GM12864 (cell line): Measurements from ENCODE around the gene DARS1.

Source experiments
- DNase-seq: peaks from one replicate; pipeline ENCODE4 v3.0.0-alpha.2; 2011; ENCODE audit warnings: low read depth
- H3K4me3 ChIP-seq: 2 replicates; pipeline ENCODE4 v1.5.1; 2011; ENCODE audit warnings: mild to moderate bottlenecking, low read depth, low read length, control low read depth
- TF ChIP-seq, protein P1 (sequence below): IDR thresholded peaks from 2 replicates; pipeline ENCODE4 v1.5.1; 2011; ENCODE audit warnings: low read depth, mild to moderate bottlenecking, moderate library complexity, low read length, control low read depth, inconsistent platforms; ENCODE audit errors: missing control alignments

DARS1 gene

DNA sequence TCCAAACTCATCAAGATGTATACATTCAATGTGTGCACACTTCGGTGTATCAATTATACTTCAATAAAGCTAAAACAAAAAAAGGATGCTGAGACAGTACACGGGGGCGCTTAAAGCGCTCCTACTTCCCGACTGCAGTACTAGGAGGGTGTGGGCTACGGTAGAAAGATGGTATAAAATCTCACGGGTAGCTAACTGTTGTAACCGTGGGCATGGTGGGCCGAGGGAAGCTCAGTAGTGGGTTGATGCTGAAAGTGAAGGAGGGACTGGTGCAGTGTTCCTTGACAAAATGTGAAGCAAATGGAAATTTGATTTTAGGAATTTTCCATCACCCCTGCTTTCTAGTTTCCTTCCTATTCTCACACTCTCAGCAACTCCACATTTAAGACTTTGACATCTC is 42.6 kb upstream of the DARS1 start:
- no peak for DNase-seq
- no peak overlapping the region for H3K4me3 ChIP-seq
- TF ChIP-seq, protein P1, sequence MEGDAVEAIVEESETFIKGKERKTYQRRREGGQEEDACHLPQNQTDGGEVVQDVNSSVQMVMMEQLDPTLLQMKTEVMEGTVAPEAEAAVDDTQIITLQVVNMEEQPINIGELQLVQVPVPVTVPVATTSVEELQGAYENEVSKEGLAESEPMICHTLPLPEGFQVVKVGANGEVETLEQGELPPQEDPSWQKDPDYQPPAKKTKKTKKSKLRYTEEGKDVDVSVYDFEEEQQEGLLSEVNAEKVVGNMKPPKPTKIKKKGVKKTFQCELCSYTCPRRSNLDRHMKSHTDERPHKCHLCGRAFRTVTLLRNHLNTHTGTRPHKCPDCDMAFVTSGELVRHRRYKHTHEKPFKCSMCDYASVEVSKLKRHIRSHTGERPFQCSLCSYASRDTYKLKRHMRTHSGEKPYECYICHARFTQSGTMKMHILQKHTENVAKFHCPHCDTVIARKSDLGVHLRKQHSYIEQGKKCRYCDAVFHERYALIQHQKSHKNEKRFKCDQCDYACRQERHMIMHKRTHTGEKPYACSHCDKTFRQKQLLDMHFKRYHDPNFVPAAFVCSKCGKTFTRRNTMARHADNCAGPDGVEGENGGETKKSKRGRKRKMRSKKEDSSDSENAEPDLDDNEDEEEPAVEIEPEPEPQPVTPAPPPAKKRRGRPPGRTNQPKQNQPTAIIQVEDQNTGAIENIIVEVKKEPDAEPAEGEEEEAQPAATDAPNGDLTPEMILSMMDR, result no peak

DNA sequence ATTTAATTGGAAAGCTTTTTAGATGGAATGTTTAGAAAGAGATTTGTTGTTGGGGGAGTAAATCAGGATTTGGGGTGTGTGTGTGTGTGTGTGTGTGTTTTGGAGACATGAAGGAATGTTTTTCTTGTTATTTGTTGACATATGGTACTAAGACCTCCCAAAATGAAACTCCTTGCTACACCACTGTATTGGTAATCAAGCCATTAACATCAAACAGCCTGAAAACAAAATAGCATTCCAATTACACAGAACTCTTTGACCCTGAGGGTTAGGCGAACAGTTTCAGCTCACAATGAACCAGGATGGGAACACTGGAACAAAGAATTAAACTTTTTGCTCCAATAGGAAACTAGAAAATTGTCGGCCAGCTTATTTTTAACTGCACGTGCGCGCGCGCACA is 41.7 kb upstream of the DARS1 start:
- TF ChIP-seq, protein P1, result no peak
- DNase-seq, result no peak
- no peak overlapping the region for H3K4me3 ChIP-seq

DNA sequence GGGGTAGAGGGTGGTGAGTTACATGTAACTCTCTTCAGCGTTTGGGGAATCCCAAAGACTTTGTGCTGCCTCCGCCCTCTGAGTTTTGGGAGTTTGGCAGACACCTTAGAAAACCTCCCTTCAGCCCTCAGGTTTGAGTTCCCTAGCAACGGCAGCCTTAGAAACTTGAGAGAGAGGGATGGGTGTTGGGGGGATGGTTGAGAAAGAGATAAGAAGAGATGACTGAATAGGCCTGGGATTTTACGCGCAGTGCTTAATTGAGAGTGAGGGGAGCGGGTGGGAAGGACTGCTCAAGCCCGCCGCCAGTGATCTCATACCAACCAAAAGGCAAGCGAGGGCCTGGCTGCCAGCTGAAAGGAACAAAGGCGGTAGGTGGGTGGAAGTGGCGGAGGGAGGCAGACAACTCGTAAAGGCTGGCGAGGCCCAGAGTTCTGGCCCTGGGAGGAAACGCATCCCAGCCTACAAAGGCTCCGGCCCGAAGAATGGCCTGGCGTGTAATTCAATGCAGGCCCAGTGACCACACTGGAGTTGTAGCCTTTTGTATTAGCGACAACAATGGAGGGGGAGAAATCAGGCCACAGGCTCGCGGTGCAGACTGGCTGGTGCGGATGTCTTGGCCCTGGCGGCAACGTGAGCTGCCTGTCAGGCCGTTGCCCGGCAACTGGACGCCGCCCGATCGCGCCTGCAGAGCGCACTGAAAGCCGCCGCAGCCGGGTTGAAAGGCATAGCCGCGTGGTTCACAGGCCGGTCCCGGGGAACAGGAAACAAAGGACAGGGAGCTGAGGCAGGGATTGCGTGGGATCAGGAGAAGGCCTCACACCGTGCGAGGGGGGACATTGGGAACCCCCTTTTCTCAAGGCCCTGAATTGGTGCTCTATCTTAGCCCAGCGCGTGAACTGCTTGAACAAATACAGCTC is 39.9 kb upstream of the DARS1 start:
- H3K4me3 ChIP-seq, result no peak overlapping the region
- no peak for DNase-seq
- TF ChIP-seq, protein P1, result no peak

DNA sequence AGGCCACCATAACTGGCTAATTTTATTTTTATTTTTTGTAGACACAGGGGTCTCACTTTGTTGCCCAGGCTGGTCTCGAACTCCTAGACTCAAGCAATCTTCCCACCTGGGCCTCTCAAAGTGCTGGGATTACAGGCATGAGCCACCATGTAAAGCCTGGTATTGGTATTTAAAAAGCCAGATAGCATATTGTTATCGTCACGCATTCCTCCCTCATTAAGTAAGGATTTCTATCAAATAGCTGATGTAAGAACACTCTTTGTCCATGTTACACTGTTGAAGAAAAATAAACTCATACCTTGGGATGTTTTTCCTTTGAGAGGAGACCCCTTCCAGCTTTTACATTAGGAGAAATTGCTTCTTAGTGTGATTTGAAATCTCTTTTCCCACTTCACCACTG is 39.2 kb upstream of the DARS1 start:
- no peak overlapping the region for H3K4me3 ChIP-seq
- no peak for DNase-seq
- TF ChIP-seq, protein P1, result no peak

DNA sequence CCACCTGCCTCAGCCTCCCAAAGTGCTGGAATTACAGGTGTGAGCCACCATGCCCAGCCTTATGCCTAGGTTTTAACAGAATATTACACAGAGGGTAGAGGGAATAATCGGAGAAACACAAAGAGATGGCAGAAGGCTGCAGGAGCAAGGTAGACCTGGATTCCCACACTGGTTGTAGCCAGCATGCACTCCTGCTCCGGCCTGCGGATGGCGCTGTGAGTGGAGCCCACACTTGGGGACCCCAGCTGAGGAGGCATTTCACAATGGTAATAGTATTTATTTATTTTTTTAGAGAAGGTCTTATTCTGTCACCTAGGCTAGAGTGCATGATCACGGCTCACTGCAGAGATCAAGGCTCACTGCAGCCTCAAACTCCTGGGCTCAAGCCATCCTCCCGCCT is 38.8 kb upstream of the DARS1 start:
- H3K4me3 ChIP-seq, result no peak overlapping the region
- DNase-seq, result no peak
- TF ChIP-seq, protein P1, result no peak

DNA sequence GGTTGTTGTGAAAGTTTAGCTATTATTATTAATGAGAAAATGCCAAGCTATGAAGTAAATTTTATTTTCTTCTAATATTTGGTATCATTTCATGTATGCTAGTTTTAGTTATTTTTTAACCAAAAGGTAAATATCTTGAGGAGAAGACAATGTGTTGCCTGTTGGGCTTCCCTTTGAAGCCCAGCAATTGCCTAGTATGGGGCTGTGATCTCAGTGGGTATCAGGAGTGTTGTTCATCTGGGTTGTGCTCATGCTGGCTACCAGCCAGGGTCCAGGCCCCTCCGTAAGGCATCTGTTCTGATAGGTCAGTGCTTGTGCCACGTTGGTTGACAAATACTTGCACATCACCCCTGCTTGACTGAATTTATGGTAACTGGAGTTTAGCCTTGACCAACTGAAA is 38.0 kb upstream of the DARS1 start:
- no peak overlapping the region for H3K4me3 ChIP-seq
- no peak for DNase-seq
- TF ChIP-seq, protein P1, result no peak
